Cardiac muscle cell (in vitro differentiated cells and primary cell): ENCODE measurements around the gene MVP. TPM values are rescaled to one million over a fixed set of nuclear protein-coding genes. Genes with fewer than 3 reads are reported as not detected.
A peak's percentile ranks its signal among the peaks of the same experiment; 100 is the strongest.
"Not testable (repeated sequence)": the region's sequence is repeated elsewhere in the genome, so short reads cannot be mapped to it uniquely, and the experiment has no call there.

Source experiments
- DNase-seq, 2 donors: peaks; one replicate each; pipeline versions ENCODE4 v3.0.0 to v3.0.0-alpha.2; 2010 to 2017; ENCODE audit warnings: low read depth in 1 of 2, low spot score in 1 of 2
- H3K27ac ChIP-seq: fragments of 200-600 bp; sonication (generic); 2 replicates; pipeline ENCODE4 v1.5.1; 2016
- H3K27me3 ChIP-seq: fragments of 200-600 bp; sonication (generic); 2 replicates; pipeline ENCODE4 v1.6.0; 2016; ENCODE audit warnings: control low read depth
- H3K36me3 ChIP-seq: fragments of 200-600 bp; sonication (generic); 2 replicates; pipeline ENCODE4 v1.5.1; 2016; ENCODE audit warnings: control low read depth
- H3K4me1 ChIP-seq: fragments of 200-600 bp; sonication (generic); 2 replicates; pipeline ENCODE4 v1.8.1; 2017; ENCODE audit warnings: low read depth, mild to moderate bottlenecking, mixed run types
- H3K4me3 ChIP-seq: fragments of 200-600 bp; sonication (generic); 2 replicates; pipeline ENCODE4 v1.5.1; 2016; ENCODE audit warnings: mild to moderate bottlenecking
- H3K9me3 ChIP-seq: fragments of 200-600 bp; sonication (generic); 2 replicates; pipeline ENCODE4 v1.5.1; 2017; ENCODE audit warnings: low read depth, mild to moderate bottlenecking, control low read depth
- polyA plus RNA-seq: library from polyadenylated mRNA; unstranded; fragments of >200 nt; fragmentation: Nextera tagmentation; extraction: Ambion mirVana; gene quantifications from 2 replicates; pipeline ENCODE4 v1.2.1, GENCODE V29; 2016
- total RNA-seq: library from RNA; depleted of rRNA; stranded (reverse); fragments of >200 nt; gene quantifications from 2 replicates; pipeline ENCODE4 v1.2.3, GENCODE V29; 2016
- TF ChIP-seq, protein P1 (sequence below): IDR thresholded peaks from 2 replicates; pipeline ENCODE4 v1.5.1; 2012; ENCODE audit warnings: low read depth, mild to moderate bottlenecking, low read length

MVP gene
- total and polyA plus RNA-seq, 2 experiments from 2014 or later: 9.3 to 25.0 TPM

DNA sequence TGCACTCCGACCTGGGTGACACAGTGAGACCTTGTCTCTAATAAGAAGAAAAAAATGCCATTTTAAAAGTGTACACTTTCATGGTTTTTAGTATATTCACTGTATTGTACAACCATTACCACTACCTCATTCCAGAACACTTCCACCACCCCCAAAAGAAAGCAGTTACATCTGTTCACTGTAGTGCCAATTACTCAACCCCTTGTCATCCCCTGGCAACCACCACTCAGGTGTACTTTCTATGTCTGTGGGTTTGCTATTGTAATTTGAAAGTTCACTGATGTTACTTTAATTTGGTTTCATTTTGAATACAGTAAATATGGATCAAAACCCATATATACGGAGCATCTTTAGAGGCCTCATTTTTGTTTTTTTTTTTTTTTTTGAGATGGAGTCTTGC lies 36.1 kb upstream of the MVP start:
- Histone ChIP-seq H3K9me3 (no peaks in the 10 kb centered on the region), H3K27me3 (no peaks in the 10 kb centered on the region), H3K27ac (no peak overlapping the region), H3K4me1 (no peaks in the 10 kb centered on the region), H3K4me3 (no peak overlapping the region), H3K36me3 (no peaks in the 10 kb centered on the region)
- TF ChIP-seq, protein P1, sequence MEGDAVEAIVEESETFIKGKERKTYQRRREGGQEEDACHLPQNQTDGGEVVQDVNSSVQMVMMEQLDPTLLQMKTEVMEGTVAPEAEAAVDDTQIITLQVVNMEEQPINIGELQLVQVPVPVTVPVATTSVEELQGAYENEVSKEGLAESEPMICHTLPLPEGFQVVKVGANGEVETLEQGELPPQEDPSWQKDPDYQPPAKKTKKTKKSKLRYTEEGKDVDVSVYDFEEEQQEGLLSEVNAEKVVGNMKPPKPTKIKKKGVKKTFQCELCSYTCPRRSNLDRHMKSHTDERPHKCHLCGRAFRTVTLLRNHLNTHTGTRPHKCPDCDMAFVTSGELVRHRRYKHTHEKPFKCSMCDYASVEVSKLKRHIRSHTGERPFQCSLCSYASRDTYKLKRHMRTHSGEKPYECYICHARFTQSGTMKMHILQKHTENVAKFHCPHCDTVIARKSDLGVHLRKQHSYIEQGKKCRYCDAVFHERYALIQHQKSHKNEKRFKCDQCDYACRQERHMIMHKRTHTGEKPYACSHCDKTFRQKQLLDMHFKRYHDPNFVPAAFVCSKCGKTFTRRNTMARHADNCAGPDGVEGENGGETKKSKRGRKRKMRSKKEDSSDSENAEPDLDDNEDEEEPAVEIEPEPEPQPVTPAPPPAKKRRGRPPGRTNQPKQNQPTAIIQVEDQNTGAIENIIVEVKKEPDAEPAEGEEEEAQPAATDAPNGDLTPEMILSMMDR: no peak
- no peak for DNase-seq

DNA sequence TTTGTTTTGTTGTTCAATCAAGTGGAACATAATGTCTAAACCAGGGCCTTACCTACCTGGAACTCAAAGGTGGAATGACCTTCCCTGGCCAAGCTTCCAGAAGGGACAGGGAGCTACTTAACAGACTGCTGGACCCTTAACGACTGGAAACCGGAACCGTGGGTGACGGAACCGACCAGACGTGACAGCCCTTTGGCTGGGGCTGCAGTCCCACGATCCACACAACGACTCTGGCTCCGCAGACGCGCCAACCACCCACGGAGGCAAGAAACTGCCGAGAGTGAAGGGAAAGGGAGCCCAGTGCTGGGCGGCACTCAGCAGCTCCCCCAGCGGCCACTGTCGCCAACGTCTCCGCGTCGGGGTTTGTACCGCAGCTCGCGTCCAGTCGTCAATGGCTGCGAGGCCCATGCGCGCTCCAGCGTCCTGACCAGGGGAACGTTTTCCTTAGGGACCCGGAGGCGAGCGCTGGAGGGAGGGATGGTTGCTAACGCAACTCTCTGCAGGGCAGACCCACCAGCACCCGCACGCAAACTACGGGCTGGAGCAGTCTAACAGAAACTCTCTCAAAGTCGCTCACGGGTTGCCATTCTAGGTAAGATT lies 35.3 kb upstream of the MVP start:
- Histone ChIP-seq H3K4me3 (no peak overlapping the region), H3K4me1 (peaks cover 3% of the 10 kb centered on the region), H3K36me3 (no peaks in the 10 kb centered on the region), H3K9me3 (no peaks in the 10 kb centered on the region), H3K27me3 (no peaks in the 10 kb centered on the region), H3K27ac (no peak overlapping the region)
- DNase-seq: peak; percentile 61 to 85
- TF ChIP-seq, protein P1: peak; percentile 88

- H3K27ac ChIP-seq, H3K27me3 ChIP-seq, DNase-seq, H3K4me3 ChIP-seq, H3K9me3 ChIP-seq, H3K4me1 ChIP-seq, H3K36me3 ChIP-seq: not testable (repeated sequence)
Observed at GRCh38 chr16:29787155-29787554, 33.1 kb upstream of the MVP start.

GRCh38 chr16:29789775-29790182 lies 30.5 kb upstream of the MVP start:
- Histone ChIP-seq H3K27me3 (no peaks in the 10 kb centered on the region), H3K27ac (peak overlapping the region; percentile 87), H3K4me3 (peak overlapping the region; percentile 36), H3K4me1 (peaks cover 9% of the 10 kb centered on the region), H3K36me3 (no peaks in the 10 kb centered on the region), H3K9me3 (no peaks in the 10 kb centered on the region)
- DNase-seq: no peak
- TF ChIP-seq, protein P1: no peak

GRCh38 chr16:29790183-29790948 lies 29.9 kb upstream of the MVP start, which contains the start of gene KIF22:
Gene KIF22 (plus strand): TSS chr16:29790751. CDS start chr16:29790760, 9 bp downstream.
- DNase-seq: peak; percentile 99 to 100
- H3K27me3 ChIP-seq: no peaks in the 10 kb centered on the region
- no peaks in the 10 kb centered on the region for H3K36me3 ChIP-seq
- H3K9me3 ChIP-seq: no peaks in the 10 kb centered on the region
- H3K4me3 ChIP-seq: peak within 1 kb of the TSS; percentile 77
- H3K27ac ChIP-seq: peak within 1 kb of the TSS; percentile 87
- TF ChIP-seq, protein P1: peak; percentile 71
- peaks cover 9% of the 10 kb centered on the region for H3K4me1 ChIP-seq
